ENCODE data around the gene FMN2.

GRCh38 chr1:240404286-240404685 is 312.6 kb downstream of the FMN2 start:
- no peak for TF ChIP-seq POLR2A (IDR thresholded peaks at IDR 0.05)
- TF ChIP-seq CTCF (IDR thresholded peaks at IDR 0.05) = no peak
